RWPE2 (cell line): ENCODE results near the gene TMEM232.

ENCODE experiments used
- ATAC-seq: fragments of 200-7000 bp; cut with Tn5 transposase; 3 replicates; pipeline ENCODE4 v1.9.1; 2021; ENCODE audit warnings: low read depth
- DNase-seq: peaks from one replicate; pipeline ENCODE4 v3.0.0-alpha.2; 2020; ENCODE audit warnings: low spot score
- H3K27ac ChIP-seq: fragments of 450-650 bp; 2 replicates; pipeline ENCODE4 v1.5.1; 2017; ENCODE audit warnings: mild to moderate bottlenecking; ENCODE audit not compliant: poor library complexity, severe bottlenecking
- H3K27me3 ChIP-seq: fragments of 250-450 bp; sonication (Bioruptor Pico); 2 replicates; pipeline ENCODE4 v1.5.1; 2021; ENCODE audit warnings: mild to moderate bottlenecking, moderate library complexity; ENCODE audit not compliant: insufficient read depth, poor library complexity, severe bottlenecking
- H3K36me3 ChIP-seq: fragments of 250-450 bp; sonication (Bioruptor Pico); 2 replicates; pipeline ENCODE4 v1.5.1; 2020; ENCODE audit warnings: low read depth, mild to moderate bottlenecking, moderate library complexity
- H3K4me1 ChIP-seq: fragments of 250-450 bp; sonication (Bioruptor Pico); 2 replicates; pipeline ENCODE4 v1.5.1; 2021; ENCODE audit warnings: mild to moderate bottlenecking, moderate library complexity; ENCODE audit not compliant: insufficient read depth, poor library complexity, severe bottlenecking
- H3K4me3 ChIP-seq: fragments of 250-450 bp; sonication (Bioruptor Pico); 2 replicates; pipeline ENCODE4 v1.5.1; 2021; ENCODE audit warnings: mild to moderate bottlenecking, moderate library complexity; ENCODE audit not compliant: severe bottlenecking
- H3K9me3 ChIP-seq: fragments of 250-450 bp; sonication (Bioruptor Pico); 2 replicates; pipeline ENCODE4 v1.5.1; 2021; ENCODE audit warnings: mild to moderate bottlenecking, moderate library complexity; ENCODE audit not compliant: severe bottlenecking
- TF ChIP-seq, protein P1 (sequence below): fragments of 450-650 bp; IDR thresholded peaks from one replicate; pipeline ENCODE4 v1.5.1; 2017; ENCODE audit warnings: mild to moderate bottlenecking, moderate library complexity; ENCODE audit not compliant: poor library complexity, severe bottlenecking

Gene TMEM232

DNA sequence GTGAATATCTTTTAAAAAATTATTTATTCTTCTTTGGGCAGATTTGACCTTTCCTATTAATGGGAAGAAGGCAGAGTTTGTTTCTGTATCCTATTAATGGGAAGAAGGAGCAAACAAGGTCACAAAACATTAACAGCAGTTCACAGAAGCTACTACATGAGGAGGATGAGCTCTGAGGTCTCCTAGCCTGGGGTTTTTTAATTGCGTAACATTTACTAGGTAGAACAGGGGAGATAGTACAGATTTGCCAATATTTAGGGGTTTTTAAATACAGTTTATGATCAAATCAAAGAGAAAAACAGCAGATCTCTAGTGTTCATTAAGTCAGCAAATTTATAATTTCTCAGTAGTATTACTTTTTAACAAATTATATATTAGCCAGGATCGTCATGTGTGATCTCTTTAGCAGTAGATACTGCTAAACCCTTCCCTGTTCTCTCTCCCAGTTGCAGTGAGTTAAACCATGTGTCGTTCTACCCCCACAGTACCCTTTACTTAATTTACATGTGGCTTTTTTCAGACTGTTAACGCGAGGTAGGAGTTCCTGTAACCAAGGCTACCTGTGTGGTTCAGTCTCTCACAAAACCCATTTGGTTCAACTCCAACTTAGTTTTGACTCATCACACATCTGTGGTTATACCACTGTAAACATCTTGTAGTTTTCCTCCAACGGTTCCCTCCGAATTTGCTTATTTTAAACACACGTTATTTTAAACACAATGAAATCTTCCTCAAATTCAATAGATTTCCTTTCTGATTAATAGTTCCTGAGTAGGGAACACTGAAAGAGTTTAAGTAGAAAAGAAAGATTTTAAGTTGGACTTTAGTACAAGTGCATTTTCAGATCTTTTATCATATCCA lies 25.7 kb upstream of the TMEM232 start:
- no peak for ATAC-seq
- no peaks in the 10 kb centered on the region for H3K4me1 ChIP-seq
- H3K27me3 ChIP-seq, result no peaks in the 10 kb centered on the region
- no peak for DNase-seq
- no peak overlapping the region for H3K27ac ChIP-seq
- H3K36me3 ChIP-seq, result peaks cover 70% of the 10 kb centered on the region
- H3K4me3 ChIP-seq, result no peak overlapping the region
- TF ChIP-seq, protein P1, sequence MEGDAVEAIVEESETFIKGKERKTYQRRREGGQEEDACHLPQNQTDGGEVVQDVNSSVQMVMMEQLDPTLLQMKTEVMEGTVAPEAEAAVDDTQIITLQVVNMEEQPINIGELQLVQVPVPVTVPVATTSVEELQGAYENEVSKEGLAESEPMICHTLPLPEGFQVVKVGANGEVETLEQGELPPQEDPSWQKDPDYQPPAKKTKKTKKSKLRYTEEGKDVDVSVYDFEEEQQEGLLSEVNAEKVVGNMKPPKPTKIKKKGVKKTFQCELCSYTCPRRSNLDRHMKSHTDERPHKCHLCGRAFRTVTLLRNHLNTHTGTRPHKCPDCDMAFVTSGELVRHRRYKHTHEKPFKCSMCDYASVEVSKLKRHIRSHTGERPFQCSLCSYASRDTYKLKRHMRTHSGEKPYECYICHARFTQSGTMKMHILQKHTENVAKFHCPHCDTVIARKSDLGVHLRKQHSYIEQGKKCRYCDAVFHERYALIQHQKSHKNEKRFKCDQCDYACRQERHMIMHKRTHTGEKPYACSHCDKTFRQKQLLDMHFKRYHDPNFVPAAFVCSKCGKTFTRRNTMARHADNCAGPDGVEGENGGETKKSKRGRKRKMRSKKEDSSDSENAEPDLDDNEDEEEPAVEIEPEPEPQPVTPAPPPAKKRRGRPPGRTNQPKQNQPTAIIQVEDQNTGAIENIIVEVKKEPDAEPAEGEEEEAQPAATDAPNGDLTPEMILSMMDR, result no peak
- H3K9me3 ChIP-seq, result no peaks in the 10 kb centered on the region

- peaks cover 19% of the 10 kb centered on the region for H3K36me3 ChIP-seq
- DNase-seq, result peak; percentile 89
- H3K9me3 ChIP-seq, result no peaks in the 10 kb centered on the region
- ATAC-seq, result peak; percentile 88
- H3K4me1 ChIP-seq, result peaks cover 16% of the 10 kb centered on the region
- no peaks in the 10 kb centered on the region for H3K27me3 ChIP-seq
- H3K4me3 ChIP-seq, result peak within 1 kb of the TSS; percentile 94
- peak within 1 kb of the TSS; percentile 56 for H3K27ac ChIP-seq
- TF ChIP-seq, protein P1, result no peak
Measured at GRCh38 chr5:110738812-110739651, 12.6 kb upstream of the TMEM232 start, which contains the start of gene SLC25A46. Gene SLC25A46 (plus strand): TSS chr5:110739007. CDS start chr5:110739120, 113 bp downstream.

DNA sequence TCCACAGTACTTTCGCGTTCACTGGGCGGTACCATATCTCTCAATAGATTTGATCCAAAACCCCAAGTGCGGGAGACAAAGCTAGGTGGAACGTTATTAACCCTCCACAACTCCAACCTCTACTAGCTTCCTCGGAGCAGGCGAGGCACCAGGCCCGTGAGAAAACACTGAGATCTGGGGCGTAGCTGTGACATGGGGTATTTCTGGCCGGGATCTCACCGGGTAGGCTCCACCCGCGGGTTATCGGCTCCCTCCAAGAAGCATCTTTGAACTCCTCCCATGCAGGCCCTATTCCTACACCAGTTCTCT lies 12.0 kb upstream of the TMEM232 start:
- Histone ChIP-seq H3K27me3 (no peaks in the 10 kb centered on the region), H3K9me3 (no peaks in the 10 kb centered on the region), H3K27ac (peak overlapping the region; percentile 56), H3K4me1 (peaks cover 16% of the 10 kb centered on the region), H3K36me3 (peaks cover 16% of the 10 kb centered on the region), H3K4me3 (peak overlapping the region; percentile 94)
- TF ChIP-seq, protein P1, result no peak
- peak; percentile 58 for ATAC-seq
- no peak for DNase-seq

DNA sequence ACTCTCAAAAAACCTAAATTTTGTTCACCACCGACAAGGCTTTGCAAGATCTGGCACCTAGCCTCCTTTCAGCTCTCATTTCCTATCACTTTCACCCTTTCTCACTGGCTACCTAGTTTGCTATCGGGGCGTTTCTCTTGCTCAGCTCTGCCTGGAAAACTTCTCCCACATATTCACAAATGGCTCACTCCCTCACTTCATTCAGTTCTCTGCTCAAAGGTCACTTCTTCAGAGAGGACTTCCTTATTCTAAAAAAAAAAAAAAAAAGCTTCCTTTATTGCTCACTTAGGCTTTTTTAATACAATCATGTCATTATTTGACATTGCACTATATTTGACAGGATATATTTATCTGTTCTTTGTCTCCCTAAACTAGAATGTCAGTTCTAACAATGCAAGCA lies 10.3 kb upstream of the TMEM232 start:
- ATAC-seq, result no peak
- TF ChIP-seq, protein P1, result no peak
- H3K9me3 ChIP-seq, result no peaks in the 10 kb centered on the region
- H3K4me1 ChIP-seq, result peaks cover 16% of the 10 kb centered on the region
- 0 out of 2 replicates have a peak, but pooled peaks cover 4% of the 10 kb centered on the region for H3K36me3 ChIP-seq
- H3K4me3 ChIP-seq, result no peak overlapping the region
- no peak overlapping the region for H3K27ac ChIP-seq
- H3K27me3 ChIP-seq, result no peaks in the 10 kb centered on the region
- DNase-seq, result no peak
